Left renal cortex interstitium (tissue), 4 donors: ENCODE measurements around the gene CRYBA1. TPM values are rescaled to one million over a fixed set of nuclear protein-coding genes. Genes with fewer than 3 reads are reported as not detected.
"Not testable (repeated sequence)": the region's sequence is repeated elsewhere in the genome, so short reads cannot be mapped to it uniquely, and the experiment has no call there.

Experiments
- DNase-seq, 4 donors: peaks; one replicate each; pipeline ENCODE4 v3.0.0-alpha.2; 2013; ENCODE audit warnings: low read depth in 4 of 4, low spot score in 2 of 4, missing footprints in 1 of 4
- polyA plus RNA-seq, 4 donors: library from polyadenylated mRNA; unstranded; fragments of 120-200 nt; gene quantifications; one replicate each; pipeline ENCODE4 v1.2.1, GENCODE V29; 2013; ENCODE audit not compliant: insufficient read length in 4 of 4

Gene CRYBA1, protein sequence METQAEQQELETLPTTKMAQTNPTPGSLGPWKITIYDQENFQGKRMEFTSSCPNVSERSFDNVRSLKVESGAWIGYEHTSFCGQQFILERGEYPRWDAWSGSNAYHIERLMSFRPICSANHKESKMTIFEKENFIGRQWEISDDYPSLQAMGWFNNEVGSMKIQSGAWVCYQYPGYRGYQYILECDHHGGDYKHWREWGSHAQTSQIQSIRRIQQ
- not detected for polyA plus RNA-seq

DNA sequence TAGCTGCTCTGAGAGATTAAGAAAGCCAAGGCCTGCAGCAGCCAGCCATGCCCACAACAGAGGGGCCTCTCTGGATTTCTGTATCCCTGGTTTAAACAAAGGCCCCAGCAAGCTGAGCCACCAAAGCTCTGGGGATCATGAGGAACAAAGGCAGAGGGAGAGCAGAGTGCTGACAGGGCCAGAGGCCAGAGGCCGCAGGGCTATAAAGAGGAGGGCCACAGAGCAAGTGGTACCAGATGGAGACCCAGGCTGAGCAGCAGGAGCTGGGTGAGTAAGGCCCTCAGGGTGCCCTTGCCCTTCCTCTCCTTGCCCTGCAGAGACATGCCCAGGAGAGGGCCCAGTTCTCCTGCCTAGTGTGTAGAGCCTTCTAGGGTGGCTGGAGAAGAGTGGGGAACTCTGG lies at the start of gene CRYBA1:
Gene CRYBA1 (plus strand): TSS at position 232 of the 400 bp plus-strand sequence. CDS start 5 bp downstream, at position 237.
- no peak for DNase-seq

DNA sequence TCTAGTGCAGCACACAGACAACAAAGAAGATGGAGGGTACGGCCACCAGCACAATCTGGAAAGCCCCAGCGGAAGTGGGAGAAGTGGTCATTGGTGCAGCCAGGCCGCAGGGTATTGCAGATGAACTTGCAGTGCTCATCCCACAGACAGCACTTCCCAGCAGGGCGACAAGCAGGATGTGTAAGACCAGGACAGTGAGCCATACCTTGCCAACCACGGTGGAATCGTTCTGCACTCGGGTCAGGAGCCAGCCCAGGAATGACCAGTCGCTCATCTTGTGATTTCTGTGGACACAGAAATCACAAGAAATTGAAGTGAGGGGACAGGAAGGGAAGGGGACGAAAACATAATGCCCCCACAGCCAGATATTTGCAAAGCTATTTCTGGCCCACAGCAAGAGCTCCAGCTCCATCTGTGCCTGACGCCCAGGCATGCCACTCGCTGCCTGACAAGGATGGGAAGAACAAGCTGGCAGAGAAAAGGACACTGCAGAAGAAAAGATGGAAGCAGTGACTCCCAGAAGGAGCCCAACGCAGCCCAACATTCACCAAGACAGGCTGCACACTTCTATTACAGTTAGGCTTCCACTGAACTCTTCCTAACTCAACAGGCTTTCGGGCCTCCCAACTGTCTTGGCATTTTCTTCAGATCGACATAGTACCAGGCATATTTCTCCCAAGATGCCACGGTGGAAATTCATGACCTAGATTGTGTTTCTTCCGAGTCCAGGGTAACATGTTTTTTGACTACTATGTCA lies 49.0 kb upstream of the CRYBA1 start:
- no peak for DNase-seq

DNA sequence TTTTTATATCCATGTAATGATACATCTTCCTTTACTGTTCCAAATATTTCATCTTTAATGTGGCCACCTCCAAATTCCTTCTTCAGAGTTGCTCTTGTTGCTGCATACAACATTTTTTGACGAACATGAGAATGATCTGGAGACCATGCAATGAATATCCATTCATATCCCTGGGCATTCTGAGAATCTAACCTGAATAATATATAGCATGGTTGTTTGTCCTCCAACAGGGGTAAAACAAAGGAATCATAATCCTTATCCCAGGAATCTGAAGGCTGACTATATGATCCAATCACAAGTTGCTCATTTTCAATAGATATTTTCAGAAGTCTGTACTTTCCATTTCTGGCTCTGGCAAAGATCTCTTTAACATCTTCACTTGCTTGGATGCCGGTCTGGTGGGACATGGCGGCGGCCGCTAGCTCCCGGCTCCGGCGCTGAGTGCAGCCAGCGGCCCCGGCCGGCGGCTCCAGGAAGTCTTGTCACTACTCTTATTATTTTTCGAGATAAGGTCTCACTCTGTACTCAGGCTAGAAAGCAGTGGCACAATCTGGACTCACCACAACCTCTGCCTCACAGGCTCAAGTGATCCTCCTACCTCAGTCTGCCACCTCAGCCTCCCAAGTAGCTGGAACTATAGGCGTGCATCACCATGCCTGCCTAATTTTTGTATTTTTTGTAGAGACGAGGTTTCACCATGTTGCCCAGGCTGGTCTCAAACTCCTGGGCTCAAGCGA lies 42.4 kb upstream of the CRYBA1 start:
- DNase-seq: not testable (repeated sequence)

DNA sequence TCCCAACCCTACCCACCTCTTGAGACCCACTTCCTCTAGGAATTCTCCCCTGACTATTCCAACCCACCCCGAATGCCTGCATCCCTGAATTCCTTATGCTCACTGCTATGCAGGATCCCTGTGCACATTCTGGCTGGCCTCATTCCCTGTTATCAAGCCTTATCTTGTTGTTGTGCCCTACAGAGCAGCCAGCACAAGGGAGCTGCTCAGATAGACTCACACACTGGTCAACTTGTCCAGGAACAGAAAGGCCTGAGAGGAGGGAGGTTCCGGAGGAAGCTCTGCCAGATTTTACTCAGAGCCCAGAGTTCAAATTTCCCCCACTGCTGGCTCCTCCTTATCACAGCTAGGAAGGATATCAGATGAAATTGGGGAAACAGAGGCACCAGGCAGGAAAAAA lies 41.6 kb upstream of the CRYBA1 start:
- DNase-seq: no peak

DNA sequence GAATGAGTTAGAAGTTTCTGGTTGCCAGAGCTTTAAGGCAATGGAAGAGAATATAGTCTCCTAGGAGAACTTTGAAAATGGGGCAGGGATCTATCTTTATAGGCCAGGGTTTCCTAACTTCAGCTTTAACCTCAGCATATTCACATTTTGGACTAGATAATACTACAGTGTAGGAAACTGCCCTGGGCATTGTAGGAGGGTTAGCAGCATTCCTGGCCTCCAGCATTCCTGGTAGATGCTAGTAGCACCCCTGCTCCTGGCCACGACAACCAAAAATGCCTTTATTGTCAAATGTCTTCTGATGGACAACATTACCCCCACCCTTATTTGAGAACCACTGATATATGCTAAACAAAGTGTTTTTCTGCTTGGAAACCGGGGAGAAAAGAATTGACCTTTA lies 38.7 kb upstream of the CRYBA1 start:
- no peak for DNase-seq

DNA sequence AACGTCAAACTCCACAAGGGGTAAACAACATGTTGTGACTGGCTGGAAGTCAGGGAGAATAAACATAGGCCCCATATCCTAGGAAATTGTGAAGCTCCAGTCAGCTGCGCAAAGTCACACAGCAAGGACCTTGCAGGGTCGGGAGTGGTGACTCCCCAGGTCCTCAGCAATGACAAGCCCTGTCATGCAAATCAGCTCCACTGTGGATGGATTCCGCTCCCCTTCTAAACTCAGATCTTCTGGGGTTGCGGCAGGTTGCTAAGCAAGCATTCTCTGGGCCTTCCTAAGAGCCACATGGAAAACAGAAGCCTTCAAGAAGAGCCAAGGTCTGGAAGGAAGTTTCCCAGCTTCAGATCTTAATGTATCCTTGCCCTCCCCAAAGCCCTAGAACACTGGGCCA lies 37.6 kb upstream of the CRYBA1 start:
- no peak for DNase-seq

DNA sequence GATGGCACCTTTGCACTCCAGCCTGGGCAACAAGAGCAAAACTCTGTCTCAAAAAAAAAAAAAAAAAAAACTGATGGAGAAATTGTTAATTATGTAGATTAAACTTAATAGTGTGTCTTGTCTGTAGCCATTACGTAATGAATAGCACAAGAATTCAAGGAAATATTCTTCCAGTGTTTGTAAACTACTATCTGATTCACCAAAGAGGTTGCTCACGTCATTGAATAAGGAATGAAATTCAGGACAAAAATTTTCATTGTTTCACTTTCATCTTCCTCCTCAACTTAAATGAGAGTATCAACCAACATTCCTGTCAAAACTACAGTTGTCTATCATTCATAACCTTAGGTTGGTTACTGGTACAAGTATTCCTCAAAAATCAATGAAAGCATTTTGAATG lies 35.8 kb upstream of the CRYBA1 start:
- DNase-seq: no peak

DNA sequence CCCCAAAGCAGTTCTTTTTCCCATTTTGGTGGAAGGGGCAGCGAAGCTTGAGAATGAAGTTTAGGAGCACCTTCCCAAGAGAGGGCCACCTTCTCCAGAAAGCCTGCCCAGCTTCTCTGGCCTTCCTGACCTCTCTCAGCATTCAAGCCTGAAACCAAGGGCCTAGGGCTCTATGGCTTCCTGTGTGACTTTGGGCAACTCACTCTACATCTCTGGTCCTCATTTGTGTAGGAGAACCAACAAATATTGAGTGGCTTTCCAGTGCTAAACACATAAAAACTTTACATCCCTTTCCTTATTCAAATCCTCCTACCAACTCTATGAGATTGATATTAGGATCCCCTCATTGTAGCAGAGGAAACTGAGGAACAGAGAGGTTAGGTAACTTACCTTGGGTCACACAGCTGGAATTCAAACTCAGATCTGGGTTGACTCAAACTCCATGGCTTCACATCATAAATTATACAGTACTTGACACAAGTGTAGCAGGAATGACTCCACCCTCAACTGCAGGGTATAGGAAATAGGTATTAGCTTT lies 34.5 kb upstream of the CRYBA1 start:
- DNase-seq: no peak

DNA sequence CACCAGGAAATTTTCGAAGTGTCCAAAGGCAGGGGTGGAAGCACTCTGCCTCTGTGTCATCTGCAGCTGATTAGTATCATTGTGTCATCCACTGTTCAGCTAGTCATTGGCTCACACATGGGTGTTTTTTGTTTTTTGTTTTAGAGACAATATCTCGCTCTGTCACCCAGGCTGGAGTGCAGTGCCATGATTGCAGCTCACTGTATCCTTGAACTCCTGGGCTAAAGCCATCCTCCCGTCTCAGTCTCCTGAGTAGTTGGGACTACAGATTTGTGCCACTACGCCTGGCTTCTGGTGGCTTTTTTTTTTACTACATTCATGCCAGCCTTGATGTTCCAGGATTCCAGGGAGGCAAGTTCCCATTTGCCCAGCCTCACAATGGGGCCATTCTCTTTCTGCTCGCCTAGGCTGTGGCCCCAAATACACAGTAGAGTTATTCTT lies 34.0 kb upstream of the CRYBA1 start:
- no peak for DNase-seq

DNA sequence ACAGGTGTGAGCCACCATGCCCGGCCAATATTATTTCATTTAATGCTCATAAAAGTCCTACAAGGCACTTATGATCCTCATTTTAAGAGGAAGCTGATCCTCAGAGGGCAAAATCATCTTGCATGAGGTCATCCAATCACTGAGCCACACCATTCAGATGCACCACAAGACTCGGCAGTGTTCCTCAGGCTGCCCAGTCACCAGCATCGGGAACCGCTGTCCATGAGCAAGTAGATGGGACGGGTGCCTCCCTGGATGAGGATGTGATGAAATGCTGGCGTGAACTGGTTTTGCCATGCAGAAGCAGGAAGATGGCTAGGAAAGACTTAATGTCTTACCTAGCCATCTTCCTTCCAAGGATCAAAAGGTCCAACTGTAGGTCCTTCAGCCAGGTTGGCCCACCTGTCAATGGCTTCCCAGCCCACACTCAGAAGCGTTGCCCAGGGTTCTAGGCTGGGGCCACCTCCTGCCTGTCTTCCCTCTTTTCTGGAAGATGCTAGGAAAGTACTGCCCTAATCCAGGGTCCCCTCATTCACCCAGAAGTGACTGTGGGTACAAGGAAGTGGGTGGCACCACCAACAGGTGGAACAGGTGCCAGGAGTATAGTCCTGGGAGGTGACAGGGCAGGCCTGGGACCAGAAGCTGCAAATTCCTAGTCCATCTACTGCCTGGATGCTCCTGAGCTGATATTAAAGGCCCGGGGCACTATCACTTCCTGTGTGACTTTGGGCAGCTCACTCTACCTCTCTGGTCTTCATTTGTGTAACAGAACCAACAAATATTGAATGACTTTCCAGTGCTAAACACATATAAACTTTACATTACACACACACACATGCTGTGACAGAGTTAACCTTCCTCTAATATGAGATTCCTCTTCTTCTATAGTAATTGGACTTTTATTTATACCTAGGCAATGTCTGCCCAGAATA lies 32.2 kb upstream of the CRYBA1 start:
- DNase-seq: no peak

DNA sequence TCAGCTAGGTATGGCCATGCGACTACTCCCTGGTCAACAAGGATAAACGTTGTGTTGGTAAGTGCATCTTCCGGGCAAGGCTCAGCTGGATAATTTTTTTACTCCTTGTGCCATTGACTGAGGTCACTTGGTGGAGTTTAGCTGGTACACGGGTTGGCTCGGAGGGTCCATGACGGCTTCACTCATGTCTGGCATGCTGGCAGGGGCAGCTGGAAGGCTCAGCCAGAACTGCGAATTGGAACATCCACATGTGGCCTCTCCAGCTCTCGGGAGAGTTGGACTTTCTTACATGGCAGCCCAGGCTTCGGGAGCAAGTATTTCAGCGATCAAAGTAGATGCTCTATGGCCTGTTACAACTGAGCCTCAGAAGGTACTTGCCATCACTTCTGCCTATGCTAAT lies 31.5 kb upstream of the CRYBA1 start:
- DNase-seq: no peak

DNA sequence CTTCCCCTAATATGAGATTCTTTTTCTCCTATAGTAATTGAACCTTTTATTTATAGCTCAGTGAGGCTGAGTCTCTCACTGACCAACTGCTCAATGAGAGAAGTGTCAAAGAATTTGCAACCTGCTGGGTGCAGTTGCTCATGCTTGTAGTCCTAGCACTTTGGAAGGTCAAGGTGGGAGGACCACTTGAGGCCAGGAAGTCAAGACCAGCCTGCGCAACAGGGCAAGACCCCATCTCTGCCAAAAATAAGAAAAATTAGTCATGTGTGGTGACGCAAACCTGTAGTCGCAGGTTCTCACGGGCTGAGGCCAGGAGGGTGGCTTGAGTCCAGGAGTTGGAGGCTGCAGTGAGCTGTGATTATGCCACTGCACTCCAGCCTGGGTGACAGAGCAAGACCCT lies 30.9 kb upstream of the CRYBA1 start:
- no peak for DNase-seq

DNA sequence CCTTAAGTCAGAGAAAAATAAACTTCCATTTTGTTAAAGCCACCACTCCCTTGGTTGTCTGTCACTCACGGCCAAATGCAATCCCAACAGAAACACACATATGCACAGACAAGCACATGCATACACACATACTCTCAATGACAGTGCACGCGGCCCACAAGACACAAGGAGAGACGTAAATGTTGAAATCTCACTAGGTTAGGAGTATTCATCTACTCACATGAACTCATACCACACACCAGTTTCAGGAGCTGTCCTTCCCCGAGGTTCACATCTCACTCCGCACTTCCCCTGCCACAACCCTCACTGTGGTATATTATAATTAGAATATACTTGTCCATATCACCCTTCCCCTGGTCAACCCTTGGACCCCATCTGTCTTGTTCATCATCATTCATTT lies 30.5 kb upstream of the CRYBA1 start:
- no peak for DNase-seq

DNA sequence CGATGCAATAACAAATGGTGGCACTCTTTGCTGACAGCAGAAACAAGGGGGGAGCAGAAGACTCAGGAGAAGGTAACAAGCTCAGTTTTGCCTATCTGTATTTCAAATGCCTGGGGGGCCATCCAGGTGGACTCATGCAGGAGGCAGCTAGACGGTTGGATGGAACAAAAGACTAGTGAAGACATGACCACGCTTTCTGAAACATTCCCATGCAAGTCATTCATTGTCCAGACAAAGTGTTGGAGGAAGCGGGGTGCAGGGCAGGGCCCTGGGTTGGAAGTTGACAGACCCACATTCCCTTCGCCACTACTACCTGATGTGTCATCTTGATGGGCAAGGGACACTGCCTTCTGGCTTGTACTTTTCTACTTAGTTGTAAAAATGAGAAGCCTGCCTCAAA lies 29.8 kb upstream of the CRYBA1 start:
- DNase-seq: no peak

DNA sequence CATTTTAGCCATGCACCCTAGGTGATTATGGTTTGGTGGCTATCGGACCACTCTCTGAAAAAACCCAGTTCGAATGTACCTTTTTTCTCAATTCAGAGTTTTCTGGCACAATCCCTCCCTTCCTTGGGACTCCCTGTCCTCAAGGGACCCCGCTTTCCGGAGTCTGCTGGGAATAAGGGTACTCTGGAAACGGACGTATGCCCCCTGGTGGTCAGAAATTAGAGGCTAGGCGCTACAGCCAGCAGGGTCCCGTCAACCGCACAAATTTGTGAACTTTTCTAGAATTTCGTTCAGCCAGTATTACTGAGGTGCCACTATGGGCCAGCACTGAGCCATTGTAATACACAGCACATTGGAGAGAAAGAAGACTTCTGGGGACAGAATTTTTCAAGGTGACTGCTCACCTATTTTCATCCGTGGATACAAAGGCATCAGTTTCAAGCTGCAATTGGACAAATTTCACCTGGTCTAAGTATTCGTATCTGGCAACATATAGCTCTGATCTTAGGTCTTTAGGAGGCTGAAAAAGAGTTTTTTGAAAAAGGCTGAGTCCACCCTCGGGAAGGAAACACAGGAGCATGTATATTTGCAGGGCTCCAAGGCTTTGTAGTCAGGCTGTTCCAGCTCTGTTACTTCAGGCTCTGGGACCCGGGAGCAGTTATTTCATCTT lies 27.1 kb upstream of the CRYBA1 start:
- peak; percentile 56 to 79 (median 70) for DNase-seq

DNA sequence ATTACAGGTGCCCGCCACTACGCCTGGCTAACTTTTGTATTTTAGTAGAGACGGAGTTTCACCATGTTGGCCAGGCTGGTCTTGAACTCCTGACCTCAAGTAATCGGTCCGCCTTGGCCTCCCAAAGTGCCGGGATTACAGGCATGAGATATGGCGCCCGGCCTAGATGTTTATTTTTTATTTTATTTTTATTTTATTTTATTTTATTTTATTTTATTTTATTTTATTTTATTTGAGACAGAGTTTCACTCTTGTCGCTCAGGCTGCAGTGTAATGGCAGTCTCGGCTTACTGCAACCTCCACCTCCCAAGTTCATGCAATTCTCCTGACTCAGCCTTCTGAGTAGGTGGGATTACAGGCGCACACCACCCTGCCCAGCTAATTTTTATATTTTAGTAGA lies 25.3 kb upstream of the CRYBA1 start:
- not testable (repeated sequence) for DNase-seq

DNA sequence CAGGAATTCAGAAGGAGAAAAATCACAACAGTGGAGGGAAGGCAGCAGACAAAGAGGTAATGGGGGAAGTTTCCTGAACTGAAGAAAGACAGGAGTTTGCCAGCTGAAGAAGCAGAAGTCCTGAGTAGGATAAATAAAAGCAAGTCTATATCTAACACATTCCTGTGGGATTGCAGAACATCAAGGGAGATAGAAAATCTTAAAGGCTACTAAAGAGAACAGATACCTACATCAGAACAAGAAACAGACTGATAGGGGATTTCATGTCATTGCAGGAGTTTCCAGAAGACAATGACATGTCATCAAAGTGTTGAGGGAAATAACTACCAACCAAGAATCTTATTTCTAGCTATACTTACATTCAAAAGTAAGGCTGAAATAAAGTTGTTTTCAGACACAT lies 21.3 kb upstream of the CRYBA1 start:
- DNase-seq: no peak

DNA sequence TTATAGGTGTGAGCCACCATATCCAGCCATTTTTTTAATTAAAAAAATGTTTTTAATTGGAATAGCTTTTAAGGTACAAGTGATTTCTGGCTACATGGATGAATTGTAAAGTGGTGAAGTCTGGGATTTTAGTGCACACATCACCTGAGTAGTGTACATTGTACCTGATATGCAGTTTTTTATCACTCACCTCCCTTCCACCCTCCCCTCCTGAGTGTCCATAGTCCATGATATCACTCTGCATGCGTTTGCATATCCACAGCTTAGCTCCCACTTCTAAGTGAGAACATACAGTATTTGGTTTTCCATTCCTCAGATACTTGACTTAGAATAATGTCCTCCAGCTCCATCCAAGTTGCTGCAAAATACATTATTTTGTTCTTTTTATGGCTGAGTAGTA lies 13.4 kb upstream of the CRYBA1 start:
- DNase-seq: no peak

DNA sequence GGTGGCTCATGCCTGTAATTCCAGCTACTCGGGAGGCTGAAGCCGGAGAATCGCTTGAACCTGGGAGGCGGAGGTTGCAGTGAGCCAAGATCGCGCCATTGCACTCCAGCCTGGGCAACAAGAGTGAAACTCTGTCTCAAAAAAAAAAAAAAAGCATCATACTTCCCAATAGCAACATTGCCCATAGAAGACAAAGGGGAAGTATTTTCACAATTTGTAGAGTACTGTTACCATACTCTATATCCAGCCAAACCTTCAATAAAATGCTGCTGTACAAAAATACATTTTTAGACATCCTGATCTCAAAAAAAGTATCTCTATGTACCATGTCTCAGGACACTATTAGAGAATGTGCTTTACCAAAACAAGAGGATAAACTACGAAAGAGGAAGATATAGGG lies 11.7 kb upstream of the CRYBA1 start:
- not testable (repeated sequence) for DNase-seq

DNA sequence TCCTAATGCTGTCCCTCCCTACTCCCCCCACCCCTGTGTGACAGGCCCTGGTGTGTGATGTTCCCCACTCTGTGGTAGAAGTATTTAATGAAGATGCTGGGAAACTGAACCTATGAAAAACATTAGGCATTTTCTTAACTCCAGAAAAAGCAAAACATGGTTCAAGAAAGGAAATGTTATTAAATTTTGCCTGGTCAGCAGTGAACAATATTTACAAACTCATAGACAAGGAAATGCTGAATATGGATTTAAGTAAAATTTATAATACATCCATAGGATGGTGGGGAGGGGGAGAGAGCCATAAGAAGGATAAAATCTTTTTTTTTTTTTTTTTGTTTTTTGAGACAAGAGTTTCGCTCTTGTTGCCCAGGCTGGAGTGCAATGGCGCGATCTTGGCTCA lies 10.8 kb upstream of the CRYBA1 start:
- no peak for DNase-seq
